Body of pancreas (tissue), 4 donors: Measurements from ENCODE around the gene MAPK13. TPM values are rescaled to one million over a fixed set of nuclear protein-coding genes. Genes with fewer than 3 reads are reported as not detected.

Experiments used
- ATAC-seq: fragments of 150-250 bp; one replicate; pipeline ENCODE4 v1.9.1; 2016
- DNase-seq, 4 donors: peaks; one replicate each; pipeline ENCODE4 v3.0.0-alpha.2; 2019
- H3K27ac ChIP-seq, 4 donors: fragments of 200-600 bp; sonication (generic); 1 replicate in 3 of 4; 2 replicates in 1 of 4; pipeline versions ENCODE4 v1.5.1 to v1.6.1; 2016 to 2019; ENCODE audit warnings: mild to moderate bottlenecking in 1 of 4, mixed read lengths in 1 of 4, moderate library complexity in 1 of 4
- H3K27me3 ChIP-seq, 2 donors: fragments of 200-600 bp; sonication (generic); one replicate each; pipeline ENCODE4 v1.6.0; 2016; ENCODE audit warnings: mild to moderate bottlenecking in 1 of 2
- H3K36me3 ChIP-seq, 2 donors: fragments of 200-600 bp; sonication (generic); replicated peaks in 1 of 2; 2 replicates each; pipeline ENCODE4 v1.5.1; 2016; ENCODE audit warnings: low read depth in 2 of 2; ENCODE audit not compliant: insufficient read depth in 1 of 2
- H3K4me1 ChIP-seq: fragments of 200-600 bp; sonication (generic); one replicate; pipeline ENCODE4 v1.6.0; 2016
- H3K4me3 ChIP-seq, 2 donors: fragments of 200-600 bp; sonication (generic); 1 replicate in 1 of 2; 2 replicates in 1 of 2; pipeline ENCODE4 v1.5.1; 2016 to 2019
- H3K9me3 ChIP-seq, 3 donors: fragments of 200-600 bp; sonication (generic); 1 replicate in 2 of 3; 2 replicates in 1 of 3; pipeline ENCODE4 v1.5.1; 2016
- POLR2A ChIP-seq, 3 donors: fragments of 450-650 bp; IDR thresholded peaks; one replicate each; pipeline ENCODE4 v1.6.1; 2016; ENCODE audit warnings: antibody characterized with exemption in 3 of 3, mild to moderate bottlenecking in 2 of 3
- WGBS, 2 donors: methylation state at CpG; one replicate each; pipeline ENCODE4 v1.1.5; 2017; 5-methylcytosine and 5-hydroxymethylcytosine counted together
- intact Hi-C: fragments of 100-400 bp; cut with DNase I; formaldehyde crosslinking; loops from one replicate; pipeline ENCODE4 v1.15.1; 2023
- total RNA-seq, 2 donors: library from RNA; depleted of rRNA; stranded (reverse); fragments of >200 nt; gene quantifications; one replicate each; pipeline ENCODE4 v1.1.0, GENCODE V29; 2016
- TF ChIP-seq, protein P1 (sequence below), 7 experiments: fragments of 450-650 bp in 4 of 7; fragments of 200-600 bp in 3 of 7; sonication (generic) in 3 of 7; IDR thresholded peaks; one replicate each; pipeline ENCODE4 v1.5.1; 2016 to 2019; ENCODE audit warnings: antibody characterized with exemption in 7 of 7

Gene MAPK13
- total RNA-seq, 2 donors from 2014 or later, result 32.2 to 37.9 TPM

GRCh38 chr6:36136034-36136433 is 5.7 kb downstream of the MAPK13 start:
- TF ChIP-seq POLR2A (IDR thresholded peaks at IDR 0.05), result no peak
- TF ChIP-seq, protein P1, sequence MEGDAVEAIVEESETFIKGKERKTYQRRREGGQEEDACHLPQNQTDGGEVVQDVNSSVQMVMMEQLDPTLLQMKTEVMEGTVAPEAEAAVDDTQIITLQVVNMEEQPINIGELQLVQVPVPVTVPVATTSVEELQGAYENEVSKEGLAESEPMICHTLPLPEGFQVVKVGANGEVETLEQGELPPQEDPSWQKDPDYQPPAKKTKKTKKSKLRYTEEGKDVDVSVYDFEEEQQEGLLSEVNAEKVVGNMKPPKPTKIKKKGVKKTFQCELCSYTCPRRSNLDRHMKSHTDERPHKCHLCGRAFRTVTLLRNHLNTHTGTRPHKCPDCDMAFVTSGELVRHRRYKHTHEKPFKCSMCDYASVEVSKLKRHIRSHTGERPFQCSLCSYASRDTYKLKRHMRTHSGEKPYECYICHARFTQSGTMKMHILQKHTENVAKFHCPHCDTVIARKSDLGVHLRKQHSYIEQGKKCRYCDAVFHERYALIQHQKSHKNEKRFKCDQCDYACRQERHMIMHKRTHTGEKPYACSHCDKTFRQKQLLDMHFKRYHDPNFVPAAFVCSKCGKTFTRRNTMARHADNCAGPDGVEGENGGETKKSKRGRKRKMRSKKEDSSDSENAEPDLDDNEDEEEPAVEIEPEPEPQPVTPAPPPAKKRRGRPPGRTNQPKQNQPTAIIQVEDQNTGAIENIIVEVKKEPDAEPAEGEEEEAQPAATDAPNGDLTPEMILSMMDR (IDR thresholded peaks at IDR 0.05), result no peak
- no peak for DNase-seq
- H3K4me3 ChIP-seq, result no peak overlapping the region
- WGBS, 2 donors, result 92 to 100% methylated on average over 2 of the region's 2 CpGs
- peaks cover 3 to 16% of the 10 kb centered on the region in 2 donors for H3K36me3 ChIP-seq
- peaks cover 25% of the 10 kb centered on the region for H3K4me1 ChIP-seq
- H3K27ac ChIP-seq, result no peak overlapping the region
- intact Hi-C loops, result no loop called here
- no peaks in the 10 kb centered on the region for H3K9me3 ChIP-seq
- no peaks in the 10 kb centered on the region for H3K27me3 ChIP-seq
- ATAC-seq, result no peak

- H3K27me3 ChIP-seq, result no peaks in the 10 kb centered on the region
- peaks cover 3 to 16% of the 10 kb centered on the region in 2 donors for H3K36me3 ChIP-seq
- 81 to 91% methylated on average over 3 to 5 of the region's 12 CpGs for WGBS, 2 donors
- intact Hi-C loops, result no loop called here
- ATAC-seq (no peak), DNase-seq (no peak)
- H3K4me3 ChIP-seq, result no peak overlapping the region
- no peaks in the 10 kb centered on the region for H3K9me3 ChIP-seq
- peaks cover 20% of the 10 kb centered on the region for H3K4me1 ChIP-seq
- TF ChIP-seq, protein P1 (IDR thresholded peaks at IDR 0.05), result no peak
- TF ChIP-seq POLR2A (IDR thresholded peaks at IDR 0.05), result no peak
- no peak overlapping the region for H3K27ac ChIP-seq
These were observed 6.2 kb downstream of the MAPK13 start for GRCh38 chr6:36136551-36136950.

- no peak overlapping the region for H3K27ac ChIP-seq
- H3K36me3 ChIP-seq, result peaks cover 3 to 16% of the 10 kb centered on the region in 2 donors
- no peak overlapping the region for H3K4me3 ChIP-seq
- peaks cover 6% of the 10 kb centered on the region for H3K4me1 ChIP-seq
- DNase-seq (no peak), ATAC-seq (no peak)
- intact Hi-C loops, result no loop called here
- 93% methylated on average over 8 to 9 of the region's 15 CpGs for WGBS, 2 donors
- no peak for TF ChIP-seq POLR2A (IDR thresholded peaks at IDR 0.05)
- TF ChIP-seq, protein P1 (IDR thresholded peaks at IDR 0.05), result no peak
- H3K27me3 ChIP-seq, result no peaks in the 10 kb centered on the region
- no peaks in the 10 kb centered on the region for H3K9me3 ChIP-seq
These were observed 8.4 kb downstream of the MAPK13 start for GRCh38 chr6:36138667-36139066.

DNA sequence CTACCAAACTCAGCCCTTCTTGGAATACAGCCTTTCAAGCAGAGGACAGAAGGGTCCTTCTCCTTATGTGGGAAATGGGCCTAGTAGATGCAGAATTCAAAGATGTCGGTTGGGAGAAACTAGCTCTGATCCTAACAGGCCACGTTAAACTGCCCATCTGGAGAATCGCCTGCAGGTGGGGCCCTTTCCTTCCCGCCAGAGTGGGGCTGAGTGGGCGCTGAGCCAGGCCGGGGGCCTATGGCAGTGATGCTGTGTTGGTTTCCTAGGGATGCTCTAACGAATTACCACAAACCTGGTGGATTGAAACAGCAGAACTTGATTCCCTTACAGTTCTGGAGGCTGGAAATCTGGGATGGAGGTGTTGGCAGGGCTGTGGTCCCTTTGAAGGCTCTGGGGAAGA is 9.1 kb downstream of the MAPK13 start:
- no peak overlapping the region for H3K27ac ChIP-seq
- intact Hi-C loops, result no loop called here
- peaks cover 3 to 16% of the 10 kb centered on the region in 2 donors for H3K36me3 ChIP-seq
- H3K4me1 ChIP-seq, result peaks cover 6% of the 10 kb centered on the region
- TF ChIP-seq POLR2A (IDR thresholded peaks at IDR 0.05), result no peak
- TF ChIP-seq, protein P1 (IDR thresholded peaks at IDR 0.05), result peak in 2 of 7 experiments; percentile 10 to 13
- ATAC-seq (no peak), DNase-seq (no peak)
- WGBS, 2 donors, result 51 to 64% methylated on average over 3 to 7 of the region's 7 CpGs
- H3K27me3 ChIP-seq, result no peaks in the 10 kb centered on the region
- H3K9me3 ChIP-seq, result no peaks in the 10 kb centered on the region
- H3K4me3 ChIP-seq, result no peak overlapping the region

DNA sequence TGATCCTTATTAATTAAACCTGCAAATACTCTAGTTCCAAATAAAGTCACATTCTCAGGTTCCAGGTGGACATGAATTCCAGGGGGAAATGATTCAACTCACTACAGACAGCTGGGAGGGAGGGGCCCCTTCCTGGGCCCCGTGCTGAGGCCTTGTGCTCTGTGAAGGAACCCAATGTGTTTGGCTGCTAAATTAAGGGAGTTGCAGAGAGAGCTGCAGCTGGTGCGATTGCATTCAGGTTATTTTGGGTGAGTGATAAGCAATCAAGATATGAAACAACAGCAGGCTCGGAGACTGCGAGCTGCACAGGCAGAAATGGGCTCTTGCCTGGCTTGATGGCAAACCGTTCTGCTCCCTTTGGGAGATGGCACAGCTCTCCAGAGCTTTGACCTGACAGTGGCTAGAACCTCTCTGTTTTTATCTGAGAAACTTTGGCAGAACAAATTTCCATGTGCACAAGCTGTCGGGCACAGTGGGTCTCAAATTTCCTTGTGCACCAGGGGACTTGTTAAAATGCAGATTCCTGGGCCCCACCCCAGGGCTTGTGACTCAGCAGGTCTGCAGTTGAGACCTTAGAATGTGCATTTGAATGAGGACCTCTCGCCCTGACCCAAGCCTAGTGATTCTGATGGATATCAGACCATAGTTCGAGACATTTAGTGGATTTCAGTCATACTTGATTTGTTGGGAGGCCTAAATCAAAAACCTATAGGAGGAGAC is 9.8 kb downstream of the MAPK13 start:
- Histone ChIP-seq H3K27me3 (no peaks in the 10 kb centered on the region), H3K4me3 (no peak overlapping the region), H3K4me1 (peaks cover 6% of the 10 kb centered on the region), H3K9me3 (no peaks in the 10 kb centered on the region), H3K27ac (no peak overlapping the region), H3K36me3 (peaks cover 3 to 16% of the 10 kb centered on the region in 2 donors)
- 45 to 53% methylated on average over 7 to 8 of the region's 8 CpGs for WGBS, 2 donors
- DNase-seq (no peak), ATAC-seq (no peak)
- intact Hi-C loops, result no loop called here
- TF ChIP-seq, protein P1 (IDR thresholded peaks at IDR 0.05), result no peak
- no peak for TF ChIP-seq POLR2A (IDR thresholded peaks at IDR 0.05)
